MG63 (cell line): ENCODE results near the gene SLC15A1. TPM values are rescaled to one million over a fixed set of nuclear protein-coding genes. Genes with fewer than 3 reads are reported as not detected.
"Not testable (repeated sequence)": the region's sequence is repeated elsewhere in the genome, so short reads cannot be mapped to it uniquely, and the experiment has no call there.

Source experiments
- DNase-seq: peaks from one replicate; pipeline ENCODE4 v3.0.0-alpha.2; 2020
- H3K27me3 ChIP-seq: fragments of 250-450 bp; sonication (Bioruptor Pico); 2 replicates; pipeline ENCODE4 v1.5.1; 2020; ENCODE audit warnings: mild to moderate bottlenecking, moderate library complexity
- H3K36me3 ChIP-seq: fragments of 250-450 bp; sonication (Bioruptor Pico); 2 replicates; pipeline ENCODE4 v1.5.1; 2020; ENCODE audit warnings: mild to moderate bottlenecking, moderate library complexity
- H3K4me3 ChIP-seq: fragments of 250-450 bp; sonication (Bioruptor Pico); 2 replicates; pipeline ENCODE4 v1.5.1; 2020; ENCODE audit warnings: mild to moderate bottlenecking, moderate library complexity
- H3K9me3 ChIP-seq: fragments of 250-450 bp; sonication (Bioruptor Pico); 2 replicates; pipeline ENCODE4 v1.5.1; 2020; ENCODE audit warnings: mild to moderate bottlenecking, moderate library complexity
- total RNA-seq: library from RNA; depleted of rRNA; stranded (reverse); fragments of >200 nt; shearing (Covaris generic); gene quantifications from 2 replicates; pipeline ENCODE4 v1.2.3, GENCODE V29; 2014; ENCODE audit warnings: low replicate concordance

The SLC15A1 gene
- total RNA-seq, 1 experiment from 2014 or later = not detected

GRCh38 chr13:98768522-98768921 is 16.1 kb upstream of the SLC15A1 start:
- H3K36me3 ChIP-seq = no peaks in the 10 kb centered on the region
- DNase-seq = no peak
- H3K27me3 ChIP-seq = no peaks in the 10 kb centered on the region
- H3K9me3 ChIP-seq = no peaks in the 10 kb centered on the region
- no peak overlapping the region for H3K4me3 ChIP-seq

GRCh38 chr13:98766697-98767096 is 14.2 kb upstream of the SLC15A1 start:
- H3K27me3 ChIP-seq = no peaks in the 10 kb centered on the region
- no peaks in the 10 kb centered on the region for H3K9me3 ChIP-seq
- H3K36me3 ChIP-seq = no peaks in the 10 kb centered on the region
- DNase-seq = no peak
- no peak overlapping the region for H3K4me3 ChIP-seq

- no peak for DNase-seq
- no peaks in the 10 kb centered on the region for H3K36me3 ChIP-seq
- no peaks in the 10 kb centered on the region for H3K27me3 ChIP-seq
- no peak overlapping the region for H3K4me3 ChIP-seq
- H3K9me3 ChIP-seq = no peaks in the 10 kb centered on the region
Measured at GRCh38 chr13:98765996-98766519, 13.6 kb upstream of the SLC15A1 start.

GRCh38 chr13:98761986-98762616 is 9.6 kb upstream of the SLC15A1 start:
- Histone ChIP-seq H3K27me3 (no peaks in the 10 kb centered on the region), H3K4me3 (no peak overlapping the region; the same call in 1 of the 2 replicates), H3K36me3 (no peaks in the 10 kb centered on the region), H3K9me3 (no peaks in the 10 kb centered on the region)
- DNase-seq = no peak

GRCh38 chr13:98761126-98761985 is 8.9 kb upstream of the SLC15A1 start:
- Histone ChIP-seq H3K4me3 (no peak overlapping the region; the same call in 1 of the 2 replicates), H3K36me3 (no peaks in the 10 kb centered on the region), H3K27me3 (no peaks in the 10 kb centered on the region), H3K9me3 (no peaks in the 10 kb centered on the region)
- peak; percentile 71 for DNase-seq

GRCh38 chr13:98755729-98756128 is 3.3 kb upstream of the SLC15A1 start:
- Histone ChIP-seq H3K36me3 (no peaks in the 10 kb centered on the region), H3K9me3 (peaks cover 12% of the 10 kb centered on the region), H3K4me3 (no peak overlapping the region), H3K27me3 (peaks cover 2% of the 10 kb centered on the region; the same call in 1 of the 2 replicates)
- no peak for DNase-seq

- Histone ChIP-seq H3K36me3 (no peaks in the 10 kb centered on the region), H3K9me3 (peaks cover 12% of the 10 kb centered on the region), H3K4me3 (no peak overlapping the region), H3K27me3 (peaks cover 2% of the 10 kb centered on the region; the same call in 1 of the 2 replicates)
- no peak for DNase-seq
Measured at GRCh38 chr13:98755116-98755515, 2.6 kb upstream of the SLC15A1 start.

GRCh38 chr13:98754468-98754867 is 2.0 kb upstream of the SLC15A1 start:
- H3K9me3 ChIP-seq = peaks cover 12% of the 10 kb centered on the region
- H3K27me3 ChIP-seq, DNase-seq, H3K4me3 ChIP-seq, H3K36me3 ChIP-seq: not testable (repeated sequence)

GRCh38 chr13:98751861-98752466 is 508 bp downstream of the SLC15A1 start:
- Histone ChIP-seq H3K4me3 (no peak overlapping the region), H3K36me3 (no peaks in the 10 kb centered on the region), H3K27me3 (peaks cover 2% of the 10 kb centered on the region; the same call in 1 of the 2 replicates), H3K9me3 (peaks cover 12% of the 10 kb centered on the region)
- peak; percentile 39 for DNase-seq

- Histone ChIP-seq H3K9me3 (peaks cover 12% of the 10 kb centered on the region), H3K27me3 (peaks cover 2% of the 10 kb centered on the region; the same call in 1 of the 2 replicates), H3K4me3 (no peak overlapping the region), H3K36me3 (no peaks in the 10 kb centered on the region)
- DNase-seq = no peak
Measured at GRCh38 chr13:98751367-98751782, 1.1 kb downstream of the SLC15A1 start.

GRCh38 chr13:98749501-98749900 is 3.0 kb downstream of the SLC15A1 start:
- no peak overlapping the region for H3K4me3 ChIP-seq
- no peaks in the 10 kb centered on the region for H3K36me3 ChIP-seq
- peak; percentile 82 for DNase-seq
- peaks cover 12% of the 10 kb centered on the region for H3K9me3 ChIP-seq
- peaks cover 2% of the 10 kb centered on the region; the same call in 1 of the 2 replicates for H3K27me3 ChIP-seq

GRCh38 chr13:98746968-98747367 is 5.5 kb downstream of the SLC15A1 start:
- Histone ChIP-seq H3K36me3 (no peaks in the 10 kb centered on the region), H3K9me3 (no peaks in the 10 kb centered on the region), H3K4me3 (no peak overlapping the region), H3K27me3 (no peaks in the 10 kb centered on the region; the same call in 1 of the 2 replicates)
- peak; percentile 14 for DNase-seq

GRCh38 chr13:98743377-98743776 is 9.1 kb downstream of the SLC15A1 start:
- H3K4me3 ChIP-seq = no peak overlapping the region
- DNase-seq = no peak
- H3K9me3 ChIP-seq = no peaks in the 10 kb centered on the region
- H3K27me3 ChIP-seq = no peaks in the 10 kb centered on the region
- H3K36me3 ChIP-seq = no peaks in the 10 kb centered on the region

- Histone ChIP-seq H3K9me3 (no peaks in the 10 kb centered on the region; the same call in 1 of the 2 replicates), H3K36me3 (no peaks in the 10 kb centered on the region), H3K27me3 (no peaks in the 10 kb centered on the region), H3K4me3 (no peak overlapping the region)
- no peak for DNase-seq
Measured at GRCh38 chr13:98742961-98743360, 9.5 kb downstream of the SLC15A1 start.

- DNase-seq = no peak
- H3K9me3 ChIP-seq = no peaks in the 10 kb centered on the region; the same call in 1 of the 2 replicates
- no peak overlapping the region for H3K4me3 ChIP-seq
- H3K36me3 ChIP-seq = no peaks in the 10 kb centered on the region
- no peaks in the 10 kb centered on the region for H3K27me3 ChIP-seq
Measured at GRCh38 chr13:98741741-98742435, 10.6 kb downstream of the SLC15A1 start.

- no peaks in the 10 kb centered on the region for H3K36me3 ChIP-seq
- DNase-seq = no peak
- H3K4me3 ChIP-seq = no peak overlapping the region
- H3K27me3 ChIP-seq = no peaks in the 10 kb centered on the region
- no peaks in the 10 kb centered on the region; the same call in 1 of the 2 replicates for H3K9me3 ChIP-seq
Measured at GRCh38 chr13:98740131-98740530, 12.3 kb downstream of the SLC15A1 start.
